ENCODE measurements around the gene ADGRB2.

Gene ADGRB2

DNA sequence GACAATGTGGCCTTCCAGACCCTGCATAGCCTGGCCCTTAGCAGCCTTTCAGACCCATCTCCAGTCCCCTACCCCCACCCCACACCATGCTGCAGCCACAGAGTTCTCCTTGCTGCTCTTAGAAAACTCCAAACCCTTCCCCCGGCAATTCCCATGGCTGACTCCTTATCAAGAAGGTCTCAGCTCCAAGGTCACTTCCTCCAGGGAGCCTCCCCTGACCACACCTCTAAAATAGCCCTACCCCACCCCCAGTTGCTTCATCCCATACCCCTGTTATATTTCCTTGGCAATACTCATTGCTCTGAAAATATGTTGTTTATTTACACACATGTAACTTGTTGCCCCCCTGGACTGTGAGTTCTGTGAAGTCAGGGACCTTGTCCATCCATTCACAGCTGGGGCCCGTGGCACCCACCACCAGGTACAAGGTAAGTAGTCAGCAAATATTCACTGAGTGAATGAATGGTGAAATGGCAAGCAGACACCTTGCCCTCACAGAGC is 4.3 kb upstream of the ADGRB2 start:
- no peak for DNase-seq
- H3K4me1 ChIP-seq = peaks cover 48% of the 10 kb centered on the region
- no peaks in the 10 kb centered on the region for H3K9me3 ChIP-seq
- H3K36me3 ChIP-seq = no peaks in the 10 kb centered on the region
- H3K27me3 ChIP-seq = no peaks in the 10 kb centered on the region
- no peak overlapping the region for H3K4me3 ChIP-seq (ENCODE audit: low read depth, low read length)
- TF ChIP-seq, protein P1, sequence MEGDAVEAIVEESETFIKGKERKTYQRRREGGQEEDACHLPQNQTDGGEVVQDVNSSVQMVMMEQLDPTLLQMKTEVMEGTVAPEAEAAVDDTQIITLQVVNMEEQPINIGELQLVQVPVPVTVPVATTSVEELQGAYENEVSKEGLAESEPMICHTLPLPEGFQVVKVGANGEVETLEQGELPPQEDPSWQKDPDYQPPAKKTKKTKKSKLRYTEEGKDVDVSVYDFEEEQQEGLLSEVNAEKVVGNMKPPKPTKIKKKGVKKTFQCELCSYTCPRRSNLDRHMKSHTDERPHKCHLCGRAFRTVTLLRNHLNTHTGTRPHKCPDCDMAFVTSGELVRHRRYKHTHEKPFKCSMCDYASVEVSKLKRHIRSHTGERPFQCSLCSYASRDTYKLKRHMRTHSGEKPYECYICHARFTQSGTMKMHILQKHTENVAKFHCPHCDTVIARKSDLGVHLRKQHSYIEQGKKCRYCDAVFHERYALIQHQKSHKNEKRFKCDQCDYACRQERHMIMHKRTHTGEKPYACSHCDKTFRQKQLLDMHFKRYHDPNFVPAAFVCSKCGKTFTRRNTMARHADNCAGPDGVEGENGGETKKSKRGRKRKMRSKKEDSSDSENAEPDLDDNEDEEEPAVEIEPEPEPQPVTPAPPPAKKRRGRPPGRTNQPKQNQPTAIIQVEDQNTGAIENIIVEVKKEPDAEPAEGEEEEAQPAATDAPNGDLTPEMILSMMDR (IDR thresholded peaks at IDR 0.05; ENCODE audit: low read depth, low read length) = no peak

DNA sequence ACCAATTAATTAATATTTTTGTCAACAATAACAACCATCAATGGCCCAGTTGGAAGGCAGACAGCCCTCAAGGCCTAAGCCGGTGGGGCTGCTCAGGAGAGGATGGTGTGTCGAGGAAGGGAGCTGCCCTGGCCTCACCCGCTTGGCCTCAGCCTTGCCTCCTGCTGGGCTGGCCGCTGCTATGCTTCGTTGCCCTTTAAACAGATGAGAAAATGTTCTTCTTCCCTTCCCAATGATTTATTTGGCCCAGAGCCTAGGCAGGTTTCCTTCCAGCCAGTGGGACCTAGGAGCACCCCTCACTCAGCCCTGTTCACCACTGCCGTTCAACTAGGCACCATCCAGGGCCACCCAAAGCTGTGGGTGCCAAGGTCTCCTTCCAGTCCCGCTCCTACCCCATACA is 3.1 kb upstream of the ADGRB2 start:
- TF ChIP-seq, protein P1 (IDR thresholded peaks at IDR 0.05; ENCODE audit: low read depth, low read length) = no peak
- no peaks in the 10 kb centered on the region for H3K9me3 ChIP-seq
- DNase-seq = no peak
- H3K4me3 ChIP-seq (ENCODE audit: low read depth, low read length) = no peak overlapping the region
- H3K27me3 ChIP-seq = no peaks in the 10 kb centered on the region
- peaks cover 48% of the 10 kb centered on the region for H3K4me1 ChIP-seq
- no peaks in the 10 kb centered on the region for H3K36me3 ChIP-seq

DNA sequence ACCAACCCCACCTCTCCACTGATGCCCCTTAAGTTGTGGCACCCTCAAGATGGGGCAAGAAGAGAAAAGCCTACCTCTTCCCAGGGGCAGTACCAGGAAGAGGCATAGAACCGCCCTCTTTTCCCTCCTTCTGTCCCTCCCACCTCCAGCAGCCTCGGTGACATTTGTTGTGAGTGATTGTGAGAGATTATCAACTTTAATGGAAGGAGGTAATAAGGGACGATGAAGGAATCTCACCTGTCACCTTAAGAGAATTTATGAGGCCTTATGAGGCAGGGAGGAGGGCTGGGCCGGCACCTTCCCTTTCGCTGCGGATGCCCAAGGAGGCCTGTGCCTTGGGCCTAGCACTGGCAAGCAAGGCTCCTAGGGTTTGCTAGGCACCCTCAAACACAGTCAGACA is 1.4 kb upstream of the ADGRB2 start:
- H3K27me3 ChIP-seq = no peaks in the 10 kb centered on the region
- H3K4me3 ChIP-seq (ENCODE audit: low read depth, low read length) = no peak overlapping the region
- no peaks in the 10 kb centered on the region for H3K36me3 ChIP-seq
- TF ChIP-seq, protein P1 (IDR thresholded peaks at IDR 0.05; ENCODE audit: low read depth, low read length) = no peak
- DNase-seq = no peak
- no peaks in the 10 kb centered on the region for H3K9me3 ChIP-seq
- peaks cover 40% of the 10 kb centered on the region for H3K4me1 ChIP-seq

DNA sequence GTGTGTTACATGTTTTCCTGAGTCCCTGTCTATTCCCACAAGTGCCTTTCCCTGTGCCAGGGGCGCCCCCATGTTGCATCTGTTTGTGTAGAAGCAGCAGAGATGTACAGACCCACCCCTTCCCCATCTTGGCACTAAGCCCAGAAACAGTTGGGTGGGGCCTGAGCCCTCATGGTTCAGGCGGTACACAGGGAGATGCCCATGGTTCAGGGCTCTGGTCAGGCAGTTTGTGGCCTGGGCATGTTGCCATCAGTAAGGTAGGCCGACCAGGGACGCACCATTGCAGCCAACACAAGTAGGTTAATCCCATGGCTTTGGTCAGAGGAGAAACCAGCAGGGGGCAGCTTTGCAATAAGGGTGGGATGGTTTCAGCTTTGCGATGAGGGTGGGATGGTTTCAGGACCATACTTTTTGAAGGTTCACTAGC is 914 bp upstream of the ADGRB2 start:
- H3K36me3 ChIP-seq = no peaks in the 10 kb centered on the region
- H3K9me3 ChIP-seq = no peaks in the 10 kb centered on the region
- TF ChIP-seq, protein P1 (IDR thresholded peaks at IDR 0.05; ENCODE audit: low read depth, low read length) = peak; percentile 57
- no peaks in the 10 kb centered on the region for H3K27me3 ChIP-seq
- H3K4me3 ChIP-seq (ENCODE audit: low read depth, low read length) = peak overlapping the region; percentile 46
- H3K4me1 ChIP-seq = peaks cover 37% of the 10 kb centered on the region
- peak; percentile 73 for DNase-seq

DNA sequence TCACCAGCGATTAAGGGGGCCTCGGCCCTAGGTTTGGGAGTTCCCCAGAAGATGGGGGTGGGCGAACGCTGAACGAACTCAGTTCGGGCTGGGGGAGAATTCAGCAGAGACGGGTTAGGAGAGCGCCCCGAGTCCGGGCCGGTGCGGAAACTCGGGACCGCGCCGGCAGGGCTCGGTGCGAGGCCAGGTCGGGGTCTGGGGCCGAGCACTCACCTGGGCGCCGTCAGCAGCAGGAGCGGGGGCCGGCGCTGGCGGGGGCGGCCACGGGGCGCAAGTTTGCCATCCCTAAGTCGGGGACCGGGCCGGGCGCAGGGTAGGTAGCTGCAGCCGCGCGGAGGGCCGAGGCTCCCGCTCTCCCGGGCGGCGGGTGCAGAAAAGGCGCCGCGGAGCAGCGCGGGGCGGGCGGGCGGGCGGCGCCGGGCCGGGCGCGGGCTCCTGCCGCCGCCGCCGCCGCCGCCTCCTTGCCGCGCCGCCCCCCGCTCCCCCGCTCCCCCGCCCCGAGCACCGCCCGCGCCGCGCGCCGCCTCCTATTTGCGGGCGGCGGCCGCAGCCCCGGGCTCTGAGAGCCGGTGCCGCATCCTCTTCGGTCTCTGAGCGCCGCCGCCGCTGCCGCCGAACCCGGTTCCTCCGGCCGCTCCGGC is 349 bp downstream of the ADGRB2 start:
- DNase-seq = peak; percentile 20
- peaks cover 27% of the 10 kb centered on the region for H3K4me1 ChIP-seq
- TF ChIP-seq, protein P1 (IDR thresholded peaks at IDR 0.05; ENCODE audit: low read depth, low read length) = no peak
- no peaks in the 10 kb centered on the region for H3K9me3 ChIP-seq
- H3K4me3 ChIP-seq (ENCODE audit: low read depth, low read length) = peak overlapping the region; percentile 76
- no peaks in the 10 kb centered on the region for H3K27me3 ChIP-seq
- H3K36me3 ChIP-seq = no peaks in the 10 kb centered on the region
